Femur (tissue), 1 donor: ENCODE measurements around the gene VWA8.

Experiments
- DNase-seq: peaks from one replicate; pipeline ENCODE4 v3.0.0-alpha.2; 2017

Gene VWA8

GRCh38 chr13:41960637-41961465 is at the start of gene VWA8:
Gene VWA8 (minus strand): TSS chr13:41961109. CDS start chr13:41961015, 94 bp downstream.
- peak; percentile 88 for DNase-seq

GRCh38 chr13:42009057-42009456 is 48.1 kb upstream of the VWA8 start:
- no peak for DNase-seq

DNA sequence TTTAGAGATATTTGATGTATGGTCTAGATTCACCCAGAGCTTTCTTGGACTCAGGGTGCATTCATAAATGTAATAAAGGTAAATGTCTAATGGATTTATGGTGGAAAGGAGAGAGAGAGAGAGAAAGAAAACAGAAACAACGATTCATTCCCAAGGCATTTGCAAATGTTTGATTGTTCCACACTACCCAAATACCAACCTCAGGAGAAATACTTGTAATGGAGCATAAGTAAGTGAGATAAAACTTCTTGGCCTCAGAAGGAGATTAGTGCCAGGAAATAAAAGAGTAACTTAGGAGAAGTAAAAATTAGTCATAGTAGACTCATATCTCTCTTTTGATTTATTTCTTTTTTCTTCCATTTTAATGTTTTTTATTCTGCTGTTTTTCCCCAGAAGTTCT is 46.9 kb upstream of the VWA8 start:
- no peak for DNase-seq

GRCh38 chr13:42002066-42002465 is 41.2 kb upstream of the VWA8 start:
- DNase-seq: no peak

GRCh38 chr13:42001580-42001979 is 40.7 kb upstream of the VWA8 start:
- no peak for DNase-seq

GRCh38 chr13:42000846-42001245 is 39.9 kb upstream of the VWA8 start:
- no peak for DNase-seq

GRCh38 chr13:41997396-41997795 is 36.5 kb upstream of the VWA8 start:
- no peak for DNase-seq

- DNase-seq: peak; percentile 27
These were observed 35.0 kb upstream of the VWA8 start for GRCh38 chr13:41995946-41996345.

- DNase-seq: no peak
These were observed 34.4 kb upstream of the VWA8 start for GRCh38 chr13:41995336-41995735.

GRCh38 chr13:41994696-41995095 is 33.8 kb upstream of the VWA8 start:
- no peak for DNase-seq

GRCh38 chr13:41991936-41992335 is 31.0 kb upstream of the VWA8 start:
- no peak for DNase-seq

GRCh38 chr13:41988244-41988643 is 27.3 kb upstream of the VWA8 start:
- DNase-seq: no peak

- DNase-seq: no peak
These were observed 25.0 kb upstream of the VWA8 start for GRCh38 chr13:41985788-41986508.

GRCh38 chr13:41981951-41982715 is 21.2 kb upstream of the VWA8 start:
- DNase-seq: no peak

DNA sequence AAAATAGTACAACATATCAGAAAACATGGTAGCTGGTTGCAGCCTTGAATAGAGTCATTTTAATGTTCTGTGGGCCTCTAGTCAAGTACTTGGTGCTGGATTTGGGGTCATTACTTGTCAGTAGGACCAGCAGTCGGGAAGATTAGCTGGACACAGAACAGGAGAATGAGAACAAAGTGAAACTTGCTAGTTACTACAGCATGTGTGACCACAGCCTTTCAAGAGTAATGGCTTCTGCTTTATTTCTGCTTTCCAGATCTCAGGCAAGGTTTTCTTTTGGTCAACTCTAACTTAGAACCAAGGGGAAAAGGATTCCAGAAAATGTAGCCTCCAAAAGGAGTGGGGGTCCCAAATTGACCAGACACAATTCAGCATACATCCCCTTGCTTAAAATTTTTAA is 17.1 kb upstream of the VWA8 start:
- no peak for DNase-seq

GRCh38 chr13:41976476-41976875 is 15.6 kb upstream of the VWA8 start:
- DNase-seq: no peak

GRCh38 chr13:41974262-41974900 is 13.5 kb upstream of the VWA8 start:
- DNase-seq: no peak

- DNase-seq: no peak
These were observed 12.4 kb upstream of the VWA8 start for GRCh38 chr13:41973247-41973741.

- no peak for DNase-seq
These were observed 10.9 kb upstream of the VWA8 start for GRCh38 chr13:41971848-41972247.

GRCh38 chr13:41970918-41971317 is 10.0 kb upstream of the VWA8 start:
- DNase-seq: no peak

GRCh38 chr13:41970022-41970421 is 9.1 kb upstream of the VWA8 start:
- DNase-seq: no peak

DNA sequence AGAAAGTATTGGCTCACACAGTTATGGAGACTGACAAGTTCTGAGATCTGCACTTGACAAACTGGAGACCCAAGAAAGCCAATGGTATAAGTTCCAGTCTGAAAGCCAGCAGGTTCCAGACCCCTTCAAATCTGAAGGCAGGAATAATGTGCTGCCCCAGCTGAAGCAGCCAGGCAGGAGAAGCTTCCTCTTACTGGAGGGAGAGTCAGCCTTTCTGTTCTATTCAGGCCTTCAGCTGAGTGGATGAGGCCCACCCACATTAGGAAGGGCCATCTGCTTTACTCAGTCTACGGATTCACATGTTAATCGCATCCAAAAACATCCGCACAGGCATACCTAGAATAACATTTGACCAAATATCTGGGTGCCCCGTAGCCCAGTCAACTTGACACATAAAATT is 8.2 kb upstream of the VWA8 start:
- DNase-seq: no peak

DNA sequence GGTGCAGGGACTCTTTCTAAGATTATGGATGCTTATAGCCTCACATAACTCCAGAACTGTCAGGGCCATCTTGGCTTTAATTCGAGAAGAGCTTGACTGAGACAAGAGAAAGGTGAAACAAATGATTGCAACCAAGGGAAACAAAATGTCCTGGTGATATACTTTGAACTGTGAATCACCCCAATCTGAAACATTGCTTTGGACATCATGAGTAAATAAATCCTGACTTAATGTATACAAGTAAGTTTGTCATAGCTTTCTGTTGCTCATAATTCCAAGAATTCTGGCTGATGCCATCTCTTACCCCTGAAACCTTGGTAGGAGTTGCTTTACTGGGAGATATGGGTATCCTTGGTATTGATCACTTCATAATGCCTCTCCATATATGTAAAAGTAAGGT is 5.8 kb upstream of the VWA8 start:
- no peak for DNase-seq
